Measurements from ENCODE around the gene BMP7.

- TF ChIP-seq POLR2A (IDR thresholded peaks at IDR 0.05) (no peak), CTCF (IDR thresholded peaks at IDR 0.05) (no peak), EP300 (IDR thresholded peaks at IDR 0.05) (no peak)
Measured at GRCh38 chr20:57274846-57275245, 8.4 kb upstream of the BMP7 start.
